H9 (cell line): ENCODE results near the gene ZNF668. TPM values are rescaled to one million over a fixed set of nuclear protein-coding genes. Genes with fewer than 3 reads are reported as not detected.
A peak's percentile ranks its signal among the peaks of the same experiment; 100 is the strongest.

Source experiments
- DNase-seq: peaks from one replicate; pipeline ENCODE4 v3.0.0-alpha.2; 2017
- H2AFZ ChIP-seq: one replicate; pipeline ENCODE4 v1.6.1; 2013; ENCODE audit warnings: mild to moderate bottlenecking, low read length, control low read depth, moderate library complexity
- H2AK5ac ChIP-seq: 2 replicates; pipeline ENCODE4 v1.6.1; 2013; ENCODE audit warnings: low read length, control low read depth, mixed read lengths; ENCODE audit not compliant: insufficient read length
- H2BK120ac ChIP-seq: one replicate; pipeline ENCODE4 v1.6.1; 2013; ENCODE audit warnings: low read depth, mild to moderate bottlenecking, low read length, control low read depth, inconsistent platforms; ENCODE audit not compliant: poor library complexity, severe bottlenecking
- H2BK12ac ChIP-seq: 2 replicates; pipeline ENCODE4 v1.6.1; 2013; ENCODE audit warnings: low read length, control low read depth, mixed read lengths, low read depth; ENCODE audit not compliant: insufficient read length
- H2BK15ac ChIP-seq: 2 replicates; pipeline ENCODE4 v1.6.1; 2013; ENCODE audit warnings: low read depth, low read length, control low read depth
- H2BK20ac ChIP-seq: one replicate; pipeline ENCODE4 v1.6.1; 2013; ENCODE audit warnings: low read depth, mild to moderate bottlenecking, low read length, control low read depth, inconsistent platforms; ENCODE audit not compliant: poor library complexity, severe bottlenecking
- H2BK5ac ChIP-seq: 2 replicates; pipeline ENCODE4 v1.6.1; 2013; ENCODE audit warnings: low read length, control low read depth, mixed read lengths; ENCODE audit not compliant: insufficient read length
- H3K14ac ChIP-seq: 2 replicates; pipeline ENCODE4 v1.6.1; 2013; ENCODE audit warnings: low read length, control low read depth; ENCODE audit not compliant: insufficient read depth
- H3K18ac ChIP-seq: 2 replicates; pipeline ENCODE4 v1.6.1; 2013; ENCODE audit warnings: low read depth, mild to moderate bottlenecking, mixed read lengths, low read length, control low read depth; ENCODE audit not compliant: insufficient read length
- H3K23ac ChIP-seq: 2 replicates; pipeline ENCODE4 v1.6.1; 2013; ENCODE audit warnings: low read length, control low read depth, mixed read lengths, low read depth; ENCODE audit not compliant: insufficient read length
- H3K23me2 ChIP-seq: 2 replicates; pipeline ENCODE4 v1.6.1; 2013; ENCODE audit warnings: low read depth, mild to moderate bottlenecking, mixed read lengths, low read length, control low read depth; ENCODE audit not compliant: insufficient read length, poor library complexity, severe bottlenecking
- H3K27ac ChIP-seq: 2 replicates; pipeline ENCODE4 v1.5.1; 2013; ENCODE audit warnings: low read length, control low read depth, mixed read lengths, low read depth; ENCODE audit not compliant: insufficient read length
- H3K27me3 ChIP-seq: 2 replicates; pipeline ENCODE4 v1.6.1; 2013; ENCODE audit warnings: low read length, control low read depth, inconsistent platforms; ENCODE audit not compliant: insufficient read depth
- H3K4ac ChIP-seq: 2 replicates; pipeline ENCODE4 v1.6.1; 2013; ENCODE audit warnings: low read depth, mild to moderate bottlenecking, control low read depth, inconsistent platforms, low read length, moderate library complexity
- H3K4me1 ChIP-seq: 2 replicates; pipeline ENCODE4 v1.6.1; 2013; ENCODE audit warnings: low read length, control low read depth, inconsistent platforms; ENCODE audit not compliant: insufficient read depth
- H3K4me2 ChIP-seq: 2 replicates; pipeline ENCODE4 v1.6.1; 2013; ENCODE audit warnings: low read length, control low read depth, mixed read lengths; ENCODE audit not compliant: insufficient read length, insufficient read depth
- H3K56ac ChIP-seq: 2 replicates; pipeline ENCODE4 v1.6.1; 2013; ENCODE audit warnings: low read depth, mild to moderate bottlenecking, mixed read lengths, low read length, control low read depth; ENCODE audit not compliant: insufficient read length
- H3K79me1 ChIP-seq: 2 replicates; pipeline ENCODE4 v1.6.1; 2013; ENCODE audit warnings: low read depth, mild to moderate bottlenecking, moderate library complexity, low read length, control low read depth, inconsistent platforms; ENCODE audit not compliant: insufficient read depth, poor library complexity, severe bottlenecking
- H3K79me2 ChIP-seq: 2 replicates; pipeline ENCODE4 v1.6.1; 2013; ENCODE audit warnings: low read length, control low read depth, inconsistent platforms; ENCODE audit not compliant: insufficient read depth
- H3K9ac ChIP-seq: 2 replicates; pipeline ENCODE4 v1.6.1; 2013; ENCODE audit warnings: low read length, control low read depth, mixed read lengths; ENCODE audit not compliant: insufficient read length; ENCODE audit errors: extremely low read depth
- H3K9me3 ChIP-seq: one replicate; pipeline ENCODE4 v1.6.1; 2013; ENCODE audit warnings: low read depth, low read length, inconsistent platforms; ENCODE audit not compliant: control insufficient read depth
- H3T11ph ChIP-seq: one replicate; pipeline ENCODE4 v1.6.1; 2013; ENCODE audit warnings: mild to moderate bottlenecking, low read length, control low read depth, inconsistent platforms
- H4K20me1 ChIP-seq: one replicate; pipeline ENCODE4 v1.6.1; 2013; ENCODE audit not compliant: control insufficient read depth, insufficient read length, insufficient read depth
- H4K5ac ChIP-seq: 2 replicates; pipeline ENCODE4 v1.6.1; 2013; ENCODE audit warnings: low read depth, mild to moderate bottlenecking, mixed read lengths, low read length, control low read depth; ENCODE audit not compliant: insufficient read length
- H4K8ac ChIP-seq: replicated peaks from 2 replicates; pipeline ENCODE4 v1.6.1; 2013; ENCODE audit warnings: low read length, control low read depth, mixed read lengths, low read depth; ENCODE audit not compliant: insufficient read length
- H4K91ac ChIP-seq: 2 replicates; pipeline ENCODE4 v1.6.1; 2013; ENCODE audit warnings: low read depth, mild to moderate bottlenecking, moderate library complexity, mixed read lengths, low read length, control low read depth; ENCODE audit not compliant: insufficient read length
- H3K27ac Mint-ChIP-seq, 3 experiments: 2 replicates in 2 of 3; 3 replicates in 1 of 3; pipeline ENCODE4 v1.8.0; 2020 to 2021; ENCODE audit warnings: mixed read lengths in 3 of 3, mild to moderate bottlenecking in 1 of 3, moderate library complexity in 1 of 3
- H3K27me3 Mint-ChIP-seq: 2 replicates; pipeline ENCODE4 v1.8.0; 2021; ENCODE audit warnings: low read depth, mild to moderate bottlenecking, moderate library complexity, mixed read lengths
- H3K36me3 Mint-ChIP-seq, 3 experiments: 2 replicates in 2 of 3; 3 replicates in 1 of 3; pipeline ENCODE4 v1.8.0; 2020 to 2021; ENCODE audit warnings: low read depth in 3 of 3, mixed read lengths in 3 of 3; ENCODE audit not compliant: insufficient read depth in 1 of 3
- H3K4me1 Mint-ChIP-seq, 2 experiments: 2 replicates each; pipeline ENCODE4 v1.8.0; 2020; ENCODE audit warnings: mixed read lengths in 2 of 2
- H3K4me3 Mint-ChIP-seq, 2 experiments: 2 replicates in 1 of 2; 3 replicates in 1 of 2; pipeline ENCODE4 v1.8.0; 2020 to 2021; ENCODE audit warnings: mild to moderate bottlenecking in 2 of 2, mixed read lengths in 2 of 2, moderate library complexity in 1 of 2
- H3K9me3 Mint-ChIP-seq, 2 experiments: 2 replicates in 1 of 2; 3 replicates in 1 of 2; pipeline ENCODE4 v1.8.0; 2020; ENCODE audit warnings: mild to moderate bottlenecking in 2 of 2, mixed read lengths in 2 of 2, moderate library complexity in 1 of 2
- WGBS: extraction: QIAGEN DNeasy Blood & Tissue Kit; methylation state at CpG from one replicate; pipeline ENCODE4 v1.1.7; 2013; ENCODE audit warnings: missing lambda C conversion rate, low lambda C conversion rate, mixed read lengths; ENCODE audit not compliant: insufficient read length; ENCODE audit errors: extremely low coverage; 5-methylcytosine and 5-hydroxymethylcytosine counted together
- total RNA-seq: library from RNA; stranded (reverse); gene quantifications from 2 replicates; pipeline ENCODE4 v1.2.1, GENCODE V29; 2021
- TF ChIP-seq, protein P1 (sequence below): fragments of 200-600 bp; sonication (generic); conservative IDR thresholded peaks from 3 replicates; pipeline ENCODE4 v1.8.0; 2021; ENCODE audit warnings: antibody characterized with exemption, mild to moderate bottlenecking

ZNF668 gene
- total RNA-seq, 1 experiment from 2014 or later = 18.6 TPM

DNA sequence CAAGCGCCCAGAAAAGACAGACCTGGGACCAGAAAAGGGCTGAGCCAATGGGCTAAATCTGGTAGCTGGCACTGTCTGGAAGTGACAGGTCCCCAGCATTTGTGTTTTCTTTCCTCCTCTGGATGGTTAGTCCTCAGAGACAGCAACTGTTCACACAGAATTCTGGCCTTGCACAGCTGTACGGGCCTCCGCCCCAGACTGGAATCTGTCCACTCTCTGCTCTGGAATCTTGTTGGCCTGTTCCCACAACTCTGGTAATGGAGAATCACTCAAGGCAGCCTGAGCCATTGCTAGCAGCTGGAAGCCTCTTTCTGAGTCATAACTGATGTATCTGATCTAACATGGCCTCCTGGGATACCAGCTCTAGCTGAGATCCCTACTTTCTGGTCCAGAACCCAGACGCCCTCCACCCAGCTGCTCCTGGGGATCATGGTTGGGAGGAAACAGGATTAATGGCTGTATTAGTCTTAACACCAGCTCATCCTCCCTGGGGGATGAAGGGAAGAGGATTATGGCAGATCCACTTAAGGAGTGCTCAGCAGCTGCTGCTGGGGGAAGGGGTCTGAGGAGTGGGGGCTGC lies 9.1 kb downstream of the ZNF668 start:
- Histone ChIP-seq H3K9ac (no peak overlapping the region), H3K23ac (no peak overlapping the region), H3K9me3 (no peaks in the 10 kb centered on the region), H3T11ph (no peak overlapping the region), H3K4me2 (no peak overlapping the region), H2AK5ac (no peak overlapping the region), H4K91ac (no peak overlapping the region), H2AFZ (no peak overlapping the region), H3K14ac (no peak overlapping the region), H2BK5ac (no peak overlapping the region), H3K18ac (no peak overlapping the region), H4K5ac (no peak overlapping the region), H3K79me1 (peaks cover 6% of the 10 kb centered on the region), H2BK12ac (no peak overlapping the region), H2BK20ac (no peak overlapping the region), H3K56ac (no peak overlapping the region), H3K4ac (no peak overlapping the region), H3K4me1 (no peaks in the 10 kb centered on the region), H3K23me2 (no peaks in the 10 kb centered on the region), H4K8ac (no peak overlapping the region), H2BK15ac (no peak overlapping the region), H3K79me2 (peaks cover 9% of the 10 kb centered on the region; the same call in 1 of the 2 replicates), H2BK120ac (no peak overlapping the region), H3K27ac (no peak overlapping the region), H4K20me1 (no peaks in the 10 kb centered on the region), H3K27me3 (no peaks in the 10 kb centered on the region)
- Mint-ChIP-seq H3K27me3 (no peaks in the 10 kb centered on the region), H3K36me3 (peaks cover 22 to 46% (median 40%) of the 10 kb centered on the region in 3 experiments), H3K9me3 (no peaks in the 10 kb centered on the region), H3K4me1 (no peaks in the 10 kb centered on the region), H3K27ac (peak overlapping the region in 1 of 3 experiments; percentile 47; a peak in 2 of 7 replicates), H3K4me3 (no peak overlapping the region)
- WGBS = no CpG with 5 or more reads among the region's 4 CpGs
- TF ChIP-seq, protein P1, sequence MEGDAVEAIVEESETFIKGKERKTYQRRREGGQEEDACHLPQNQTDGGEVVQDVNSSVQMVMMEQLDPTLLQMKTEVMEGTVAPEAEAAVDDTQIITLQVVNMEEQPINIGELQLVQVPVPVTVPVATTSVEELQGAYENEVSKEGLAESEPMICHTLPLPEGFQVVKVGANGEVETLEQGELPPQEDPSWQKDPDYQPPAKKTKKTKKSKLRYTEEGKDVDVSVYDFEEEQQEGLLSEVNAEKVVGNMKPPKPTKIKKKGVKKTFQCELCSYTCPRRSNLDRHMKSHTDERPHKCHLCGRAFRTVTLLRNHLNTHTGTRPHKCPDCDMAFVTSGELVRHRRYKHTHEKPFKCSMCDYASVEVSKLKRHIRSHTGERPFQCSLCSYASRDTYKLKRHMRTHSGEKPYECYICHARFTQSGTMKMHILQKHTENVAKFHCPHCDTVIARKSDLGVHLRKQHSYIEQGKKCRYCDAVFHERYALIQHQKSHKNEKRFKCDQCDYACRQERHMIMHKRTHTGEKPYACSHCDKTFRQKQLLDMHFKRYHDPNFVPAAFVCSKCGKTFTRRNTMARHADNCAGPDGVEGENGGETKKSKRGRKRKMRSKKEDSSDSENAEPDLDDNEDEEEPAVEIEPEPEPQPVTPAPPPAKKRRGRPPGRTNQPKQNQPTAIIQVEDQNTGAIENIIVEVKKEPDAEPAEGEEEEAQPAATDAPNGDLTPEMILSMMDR = no peak
- no peak for DNase-seq
